Bronchial epithelial cell (primary cell): Measurements from ENCODE around the gene ERCC3. TPM values are rescaled to one million over a fixed set of nuclear protein-coding genes. Genes with fewer than 3 reads are reported as not detected.

Experiments used
- DNase-seq: peaks from one replicate; pipeline ENCODE4 v3.0.0-alpha.2; 2010; ENCODE audit warnings: low read depth
- FAIRE-seq: peaks from 2 replicates; lab custom pipeline; 2011; peaks lifted over from hg19 to GRCh38; lab: Jason Lieb, UNC
- H3K27me3 ChIP-seq: 2 replicates; pipeline ENCODE4 v1.5.1; 2011; ENCODE audit warnings: low read length; ENCODE audit not compliant: control insufficient read depth, insufficient read depth
- H3K36me3 ChIP-seq: 2 replicates; pipeline ENCODE4 v1.5.1; 2011; ENCODE audit warnings: low read length; ENCODE audit not compliant: control insufficient read depth, insufficient read depth
- H3K4me3 ChIP-seq: 2 replicates; pipeline ENCODE4 v1.5.1; 2011; ENCODE audit warnings: mild to moderate bottlenecking, low read depth, low read length, control low read depth
- total RNA-seq: library from RNA; depleted of rRNA; stranded (reverse); fragments of >200 nt; gene quantifications from 2 replicates; pipeline ENCODE4 v1.2.1, GENCODE V29; 2014
- TF ChIP-seq, protein P1 (sequence below): IDR thresholded peaks from 2 replicates; pipeline ENCODE4 v1.5.1; 2011; ENCODE audit warnings: mild to moderate bottlenecking, moderate library complexity, low read length, control low read depth, inconsistent platforms; ENCODE audit not compliant: insufficient read depth, severe bottlenecking

ERCC3 gene
- total RNA-seq, 1 donor from 2014 or later: 32.4 TPM

DNA sequence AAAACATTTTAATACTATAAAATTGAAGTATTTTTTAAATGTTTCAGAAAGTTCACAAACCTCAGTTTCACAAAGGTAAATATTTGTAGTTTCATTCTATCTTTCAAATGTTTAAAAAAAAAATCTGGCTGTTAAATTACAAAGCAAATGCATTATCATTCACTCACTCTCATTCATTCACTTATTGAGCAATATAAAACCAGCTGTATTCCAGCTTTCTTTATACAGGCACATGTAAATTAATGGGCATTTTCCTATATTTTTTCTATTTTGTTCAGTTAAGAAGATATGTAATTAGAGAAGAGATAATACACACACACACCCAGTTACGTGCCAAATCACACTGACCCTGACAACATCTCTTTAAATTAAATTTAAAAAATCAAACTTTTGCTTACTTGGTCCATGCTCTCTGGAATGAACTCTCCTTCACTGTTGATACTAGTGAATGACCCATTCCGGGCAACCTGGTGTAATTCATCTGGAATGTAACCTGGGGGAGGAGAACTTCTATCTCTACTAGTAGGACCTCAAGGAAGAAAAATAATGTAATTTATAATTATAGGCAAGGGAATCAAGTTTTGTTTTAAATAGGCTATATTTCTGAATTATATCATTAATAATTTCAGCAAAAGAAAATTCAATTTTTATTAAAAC, 32.5 kb upstream of the ERCC3 start:
- Histone ChIP-seq H3K36me3 (peaks cover 5% of the 10 kb centered on the region), H3K27me3 (no peaks in the 10 kb centered on the region), H3K4me3 (no peak overlapping the region)
- FAIRE-seq (no peak), DNase-seq (peak; percentile 8)
- TF ChIP-seq, protein P1, sequence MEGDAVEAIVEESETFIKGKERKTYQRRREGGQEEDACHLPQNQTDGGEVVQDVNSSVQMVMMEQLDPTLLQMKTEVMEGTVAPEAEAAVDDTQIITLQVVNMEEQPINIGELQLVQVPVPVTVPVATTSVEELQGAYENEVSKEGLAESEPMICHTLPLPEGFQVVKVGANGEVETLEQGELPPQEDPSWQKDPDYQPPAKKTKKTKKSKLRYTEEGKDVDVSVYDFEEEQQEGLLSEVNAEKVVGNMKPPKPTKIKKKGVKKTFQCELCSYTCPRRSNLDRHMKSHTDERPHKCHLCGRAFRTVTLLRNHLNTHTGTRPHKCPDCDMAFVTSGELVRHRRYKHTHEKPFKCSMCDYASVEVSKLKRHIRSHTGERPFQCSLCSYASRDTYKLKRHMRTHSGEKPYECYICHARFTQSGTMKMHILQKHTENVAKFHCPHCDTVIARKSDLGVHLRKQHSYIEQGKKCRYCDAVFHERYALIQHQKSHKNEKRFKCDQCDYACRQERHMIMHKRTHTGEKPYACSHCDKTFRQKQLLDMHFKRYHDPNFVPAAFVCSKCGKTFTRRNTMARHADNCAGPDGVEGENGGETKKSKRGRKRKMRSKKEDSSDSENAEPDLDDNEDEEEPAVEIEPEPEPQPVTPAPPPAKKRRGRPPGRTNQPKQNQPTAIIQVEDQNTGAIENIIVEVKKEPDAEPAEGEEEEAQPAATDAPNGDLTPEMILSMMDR: no peak

DNA sequence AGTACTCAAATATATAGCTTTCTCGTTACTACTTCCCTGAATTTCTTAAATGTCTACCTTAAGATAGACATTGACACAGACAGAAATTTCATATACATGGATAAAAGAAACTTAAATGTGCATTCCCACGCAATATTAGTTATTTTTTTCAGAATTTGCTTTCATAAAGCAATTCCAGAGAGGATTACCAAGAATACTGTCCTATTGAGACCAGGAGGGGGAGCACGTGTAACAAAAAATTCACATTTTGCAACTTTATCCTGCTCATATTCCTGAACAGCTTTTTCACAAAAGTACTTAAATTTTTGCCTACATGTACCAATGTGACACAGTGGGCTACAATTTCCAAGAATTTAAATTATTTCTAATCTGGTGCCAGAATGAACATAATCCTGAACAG, 30.7 kb upstream of the ERCC3 start:
- peak; percentile 34 for DNase-seq
- FAIRE-seq: no peak
- TF ChIP-seq, protein P1: peak; percentile 38
- H3K27me3 ChIP-seq: no peaks in the 10 kb centered on the region
- peaks cover 3% of the 10 kb centered on the region for H3K36me3 ChIP-seq
- H3K4me3 ChIP-seq: no peak overlapping the region

GRCh38 chr2:127321303-127321702, 27.4 kb upstream of the ERCC3 start:
- DNase-seq (no peak), FAIRE-seq (no peak)
- no peak overlapping the region for H3K4me3 ChIP-seq
- no peaks in the 10 kb centered on the region for H3K27me3 ChIP-seq
- H3K36me3 ChIP-seq: peaks cover 7% of the 10 kb centered on the region
- TF ChIP-seq, protein P1: no peak

DNA sequence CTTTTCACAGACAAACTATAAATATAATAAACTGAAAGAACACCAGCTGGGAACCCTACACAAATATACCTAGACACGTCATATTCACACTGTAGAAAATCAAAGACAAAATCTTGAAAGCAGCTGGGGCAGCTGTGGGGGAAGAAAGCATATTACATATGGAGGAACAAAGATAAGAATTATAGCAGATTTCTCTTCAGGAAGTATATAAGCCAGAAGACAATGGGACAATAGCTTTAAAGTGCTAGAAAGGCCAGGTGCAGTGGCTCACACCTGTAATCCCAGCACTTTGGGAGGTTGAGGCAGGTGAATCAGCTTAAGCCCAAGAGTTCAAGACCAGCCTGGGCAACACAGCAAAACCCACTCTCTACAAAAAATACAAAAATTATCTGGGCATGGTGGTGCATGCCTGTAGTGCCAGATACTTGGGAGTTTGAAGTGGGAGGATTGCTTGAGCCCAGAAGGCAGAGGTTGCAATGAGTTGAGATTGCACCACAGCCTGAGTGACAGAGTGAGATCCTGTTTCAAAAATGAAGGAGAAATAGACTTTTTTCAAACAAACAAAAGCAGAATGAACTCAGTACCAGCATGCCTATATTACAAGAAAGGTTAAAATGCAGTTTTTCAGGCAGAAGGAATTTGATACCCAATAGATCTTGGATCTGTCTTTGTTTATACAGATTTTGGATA, 26.8 kb upstream of the ERCC3 start:
- DNase-seq (no peak), FAIRE-seq (no peak)
- Histone ChIP-seq H3K36me3 (peaks cover 7% of the 10 kb centered on the region), H3K4me3 (no peak overlapping the region), H3K27me3 (no peaks in the 10 kb centered on the region)
- TF ChIP-seq, protein P1: no peak

DNA sequence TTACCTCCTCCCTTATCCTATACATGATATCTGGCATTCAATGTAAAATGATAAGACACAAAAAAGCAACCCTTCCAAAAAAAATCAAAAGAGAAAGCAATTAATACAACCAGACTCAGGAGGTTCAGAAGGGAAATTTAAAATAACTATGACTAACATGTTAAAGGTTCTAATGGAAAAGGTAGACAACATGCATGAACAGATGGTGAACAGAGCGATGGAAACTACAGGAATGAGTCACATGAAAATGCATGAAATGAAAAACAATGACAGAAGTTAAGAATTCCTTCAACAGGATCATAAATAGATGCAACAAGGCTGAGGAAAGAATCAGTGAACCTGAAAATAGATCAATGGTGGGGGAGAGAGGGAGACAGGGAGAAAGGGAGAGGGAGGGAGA, 26.1 kb upstream of the ERCC3 start:
- DNase-seq: no peak

More for the DNA sequence above, 26.1 kb upstream of the ERCC3 start:
- FAIRE-seq: no peak
- TF ChIP-seq, protein P1: no peak
- Histone ChIP-seq H3K36me3 (peaks cover 6% of the 10 kb centered on the region), H3K27me3 (no peaks in the 10 kb centered on the region), H3K4me3 (no peak overlapping the region)
